Measurements from ENCODE around the gene CD53.

- TF ChIP-seq, protein P1, sequence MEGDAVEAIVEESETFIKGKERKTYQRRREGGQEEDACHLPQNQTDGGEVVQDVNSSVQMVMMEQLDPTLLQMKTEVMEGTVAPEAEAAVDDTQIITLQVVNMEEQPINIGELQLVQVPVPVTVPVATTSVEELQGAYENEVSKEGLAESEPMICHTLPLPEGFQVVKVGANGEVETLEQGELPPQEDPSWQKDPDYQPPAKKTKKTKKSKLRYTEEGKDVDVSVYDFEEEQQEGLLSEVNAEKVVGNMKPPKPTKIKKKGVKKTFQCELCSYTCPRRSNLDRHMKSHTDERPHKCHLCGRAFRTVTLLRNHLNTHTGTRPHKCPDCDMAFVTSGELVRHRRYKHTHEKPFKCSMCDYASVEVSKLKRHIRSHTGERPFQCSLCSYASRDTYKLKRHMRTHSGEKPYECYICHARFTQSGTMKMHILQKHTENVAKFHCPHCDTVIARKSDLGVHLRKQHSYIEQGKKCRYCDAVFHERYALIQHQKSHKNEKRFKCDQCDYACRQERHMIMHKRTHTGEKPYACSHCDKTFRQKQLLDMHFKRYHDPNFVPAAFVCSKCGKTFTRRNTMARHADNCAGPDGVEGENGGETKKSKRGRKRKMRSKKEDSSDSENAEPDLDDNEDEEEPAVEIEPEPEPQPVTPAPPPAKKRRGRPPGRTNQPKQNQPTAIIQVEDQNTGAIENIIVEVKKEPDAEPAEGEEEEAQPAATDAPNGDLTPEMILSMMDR (IDR thresholded peaks at IDR 0.05) = no peak
- TF ChIP-seq, protein P2, sequence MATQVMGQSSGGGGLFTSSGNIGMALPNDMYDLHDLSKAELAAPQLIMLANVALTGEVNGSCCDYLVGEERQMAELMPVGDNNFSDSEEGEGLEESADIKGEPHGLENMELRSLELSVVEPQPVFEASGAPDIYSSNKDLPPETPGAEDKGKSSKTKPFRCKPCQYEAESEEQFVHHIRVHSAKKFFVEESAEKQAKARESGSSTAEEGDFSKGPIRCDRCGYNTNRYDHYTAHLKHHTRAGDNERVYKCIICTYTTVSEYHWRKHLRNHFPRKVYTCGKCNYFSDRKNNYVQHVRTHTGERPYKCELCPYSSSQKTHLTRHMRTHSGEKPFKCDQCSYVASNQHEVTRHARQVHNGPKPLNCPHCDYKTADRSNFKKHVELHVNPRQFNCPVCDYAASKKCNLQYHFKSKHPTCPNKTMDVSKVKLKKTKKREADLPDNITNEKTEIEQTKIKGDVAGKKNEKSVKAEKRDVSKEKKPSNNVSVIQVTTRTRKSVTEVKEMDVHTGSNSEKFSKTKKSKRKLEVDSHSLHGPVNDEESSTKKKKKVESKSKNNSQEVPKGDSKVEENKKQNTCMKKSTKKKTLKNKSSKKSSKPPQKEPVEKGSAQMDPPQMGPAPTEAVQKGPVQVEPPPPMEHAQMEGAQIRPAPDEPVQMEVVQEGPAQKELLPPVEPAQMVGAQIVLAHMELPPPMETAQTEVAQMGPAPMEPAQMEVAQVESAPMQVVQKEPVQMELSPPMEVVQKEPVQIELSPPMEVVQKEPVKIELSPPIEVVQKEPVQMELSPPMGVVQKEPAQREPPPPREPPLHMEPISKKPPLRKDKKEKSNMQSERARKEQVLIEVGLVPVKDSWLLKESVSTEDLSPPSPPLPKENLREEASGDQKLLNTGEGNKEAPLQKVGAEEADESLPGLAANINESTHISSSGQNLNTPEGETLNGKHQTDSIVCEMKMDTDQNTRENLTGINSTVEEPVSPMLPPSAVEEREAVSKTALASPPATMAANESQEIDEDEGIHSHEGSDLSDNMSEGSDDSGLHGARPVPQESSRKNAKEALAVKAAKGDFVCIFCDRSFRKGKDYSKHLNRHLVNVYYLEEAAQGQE (IDR thresholded peaks at IDR 0.05; ENCODE audit: insufficient read depth in 1 of 2, low read depth in 2 of 2, low read length in 1 of 2) = no peak
- no peak for TF ChIP-seq POLR2AphosphoS5 (IDR thresholded peaks at IDR 0.05; ENCODE audit: low read depth, low read length)
Measured at GRCh38 chr1:110857964-110858948, 14.7 kb upstream of the CD53 start.
